WERI-Rb-1 (cell line): ENCODE measurements around the gene CTAGE9.
"Not testable (repeated sequence)": the region's sequence is repeated elsewhere in the genome, so short reads cannot be mapped to it uniquely, and the experiment has no call there.

ENCODE experiments used
- DNase-seq: peaks from one replicate; pipeline ENCODE4 v3.0.0-alpha.2; 2020
- H3K27ac ChIP-seq: fragments of 250-450 bp; sonication (Bioruptor Pico); 2 replicates; pipeline ENCODE4 v1.5.1; 2020; ENCODE audit warnings: mild to moderate bottlenecking, moderate library complexity
- H3K27me3 ChIP-seq: fragments of 250-450 bp; sonication (Bioruptor Pico); 2 replicates; pipeline ENCODE4 v1.5.1; 2021; ENCODE audit warnings: mild to moderate bottlenecking, low read depth, moderate library complexity; ENCODE audit not compliant: insufficient read depth, severe bottlenecking
- H3K36me3 ChIP-seq: fragments of 250-450 bp; sonication (Bioruptor Pico); 2 replicates; pipeline ENCODE4 v1.5.1; 2020; ENCODE audit warnings: mild to moderate bottlenecking, moderate library complexity
- H3K4me3 ChIP-seq: 2 replicates; pipeline ENCODE4 v1.5.1; 2011; ENCODE audit warnings: low read depth, mild to moderate bottlenecking, control low read depth, low read length
- H3K9me3 ChIP-seq: fragments of 250-450 bp; sonication (Bioruptor Pico); 2 replicates; pipeline ENCODE4 v1.5.1; 2021; ENCODE audit warnings: mild to moderate bottlenecking, moderate library complexity; ENCODE audit not compliant: severe bottlenecking
- CTCF ChIP-seq: IDR thresholded peaks from 2 replicates; pipeline ENCODE4 v1.5.1; 2011; ENCODE audit warnings: low read depth, mild to moderate bottlenecking, control low read depth, inconsistent platforms, low read length

CTAGE9 gene

GRCh38 chr6:131727467-131727866 is 16.6 kb upstream of the CTAGE9 start:
- Histone ChIP-seq H3K36me3 (no peaks in the 10 kb centered on the region), H3K27me3 (peaks cover 5% of the 10 kb centered on the region), H3K27ac (no peak overlapping the region), H3K9me3 (peaks cover 3% of the 10 kb centered on the region), H3K4me3 (no peak overlapping the region)
- no peak for TF ChIP-seq CTCF
- no peak for DNase-seq

- Histone ChIP-seq H3K9me3 (peaks cover 3% of the 10 kb centered on the region), H3K27ac (no peak overlapping the region), H3K36me3 (no peaks in the 10 kb centered on the region), H3K27me3 (peaks cover 2% of the 10 kb centered on the region), H3K4me3 (no peak overlapping the region)
- no peak for DNase-seq
- no peak for TF ChIP-seq CTCF
Observed at GRCh38 chr6:131724114-131724513, 13.3 kb upstream of the CTAGE9 start.

GRCh38 chr6:131721161-131721560 is 10.3 kb upstream of the CTAGE9 start:
- no peaks in the 10 kb centered on the region for H3K36me3 ChIP-seq
- no peak overlapping the region for H3K4me3 ChIP-seq
- H3K27me3 ChIP-seq = peaks cover 2% of the 10 kb centered on the region
- no peak for TF ChIP-seq CTCF
- DNase-seq = no peak
- H3K9me3 ChIP-seq = no peaks in the 10 kb centered on the region
- H3K27ac ChIP-seq = no peak overlapping the region

- no peaks in the 10 kb centered on the region for H3K36me3 ChIP-seq
- no peak overlapping the region for H3K27ac ChIP-seq
- no peaks in the 10 kb centered on the region for H3K27me3 ChIP-seq
- no peak overlapping the region for H3K4me3 ChIP-seq
- H3K9me3 ChIP-seq = no peaks in the 10 kb centered on the region
- DNase-seq = no peak
- no peak for TF ChIP-seq CTCF
Observed at GRCh38 chr6:131717836-131718542, 7.2 kb upstream of the CTAGE9 start.

- DNase-seq, H3K27me3 ChIP-seq, H3K27ac ChIP-seq, H3K4me3 ChIP-seq, H3K9me3 ChIP-seq, H3K36me3 ChIP-seq: not testable (repeated sequence)
Observed at GRCh38 chr6:131715567-131715966, 4.8 kb upstream of the CTAGE9 start.

GRCh38 chr6:131703905-131704304 is 6.9 kb downstream of the CTAGE9 start:
- not testable (repeated sequence) for H3K9me3 ChIP-seq, DNase-seq, H3K36me3 ChIP-seq, H3K27me3 ChIP-seq, H3K27ac ChIP-seq, H3K4me3 ChIP-seq

GRCh38 chr6:131700851-131701250 is 10.0 kb downstream of the CTAGE9 start:
- not testable (repeated sequence) for H3K9me3 ChIP-seq, H3K27me3 ChIP-seq, H3K27ac ChIP-seq, DNase-seq, H3K36me3 ChIP-seq, H3K4me3 ChIP-seq
